ENCODE results near the gene TRPM7. TPM values are rescaled to one million over a fixed set of nuclear protein-coding genes. Genes with fewer than 3 reads are reported as not detected.

The TRPM7 gene
- total RNA-seq, 1 donor from 2014 or later, result 71.9 TPM

DNA sequence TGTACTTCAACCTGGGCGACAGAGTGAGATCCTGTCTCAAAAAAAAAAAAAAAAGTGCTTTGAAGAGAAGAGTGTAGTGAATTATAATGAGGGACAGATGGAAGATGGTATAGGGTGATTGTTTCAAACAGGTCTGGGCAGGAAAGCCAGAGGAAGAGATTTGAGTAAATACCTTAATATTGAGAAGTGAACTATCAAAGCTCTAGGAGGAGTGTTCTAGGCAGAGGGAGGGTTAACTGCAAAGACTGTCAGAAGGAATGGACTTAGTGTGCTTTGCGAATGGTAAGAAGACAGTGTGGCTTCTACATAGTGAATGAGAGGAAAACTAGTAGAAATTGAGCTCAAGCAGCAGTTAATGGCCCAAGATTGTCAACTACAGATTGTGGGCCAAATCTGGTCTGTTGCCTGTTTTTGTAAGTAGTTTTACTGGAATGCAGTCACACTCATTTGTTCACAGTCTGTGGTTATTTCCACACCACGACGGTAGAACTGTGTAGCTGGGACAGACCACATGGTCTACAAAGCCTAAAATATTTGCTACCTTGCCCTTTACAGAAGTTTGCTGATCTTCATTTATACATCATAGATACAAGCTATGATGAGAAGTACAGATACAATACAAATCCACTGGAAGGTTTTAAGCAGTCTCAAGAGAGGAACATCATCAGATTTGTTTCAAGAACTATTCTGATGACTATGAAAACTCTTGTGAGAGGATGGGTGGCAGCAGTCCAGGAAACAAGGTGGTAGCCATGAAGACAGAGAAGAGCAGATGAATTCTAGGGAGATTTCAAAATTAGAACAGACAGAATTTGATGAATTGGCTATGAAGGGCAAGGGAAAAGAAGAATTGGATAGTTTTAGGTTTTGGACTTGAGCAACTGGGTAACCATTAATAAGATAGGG is 123.6 kb downstream of the TRPM7 start:
- DNase-seq (ENCODE audit: low read depth), result peak; percentile 51

DNA sequence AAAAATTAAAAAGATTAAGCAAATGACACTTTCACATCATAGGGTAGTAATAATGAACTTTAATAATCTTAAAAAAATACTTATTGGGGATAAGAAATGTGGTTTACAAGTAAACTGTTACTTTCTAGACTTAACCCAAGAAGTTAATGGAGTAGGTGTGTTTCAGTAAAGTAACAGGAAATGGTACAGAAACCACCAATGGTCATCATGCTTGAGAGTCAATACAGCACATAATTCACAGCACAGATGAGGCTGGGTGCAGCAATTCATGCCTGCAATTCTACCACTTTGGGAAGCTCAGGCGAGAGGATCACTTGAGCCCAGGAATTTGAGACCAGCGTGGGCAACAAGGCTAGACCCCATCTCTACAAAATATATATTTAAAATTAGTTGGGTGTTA is 128.6 kb downstream of the TRPM7 start:
- no peak for DNase-seq (ENCODE audit: low read depth)

DNA sequence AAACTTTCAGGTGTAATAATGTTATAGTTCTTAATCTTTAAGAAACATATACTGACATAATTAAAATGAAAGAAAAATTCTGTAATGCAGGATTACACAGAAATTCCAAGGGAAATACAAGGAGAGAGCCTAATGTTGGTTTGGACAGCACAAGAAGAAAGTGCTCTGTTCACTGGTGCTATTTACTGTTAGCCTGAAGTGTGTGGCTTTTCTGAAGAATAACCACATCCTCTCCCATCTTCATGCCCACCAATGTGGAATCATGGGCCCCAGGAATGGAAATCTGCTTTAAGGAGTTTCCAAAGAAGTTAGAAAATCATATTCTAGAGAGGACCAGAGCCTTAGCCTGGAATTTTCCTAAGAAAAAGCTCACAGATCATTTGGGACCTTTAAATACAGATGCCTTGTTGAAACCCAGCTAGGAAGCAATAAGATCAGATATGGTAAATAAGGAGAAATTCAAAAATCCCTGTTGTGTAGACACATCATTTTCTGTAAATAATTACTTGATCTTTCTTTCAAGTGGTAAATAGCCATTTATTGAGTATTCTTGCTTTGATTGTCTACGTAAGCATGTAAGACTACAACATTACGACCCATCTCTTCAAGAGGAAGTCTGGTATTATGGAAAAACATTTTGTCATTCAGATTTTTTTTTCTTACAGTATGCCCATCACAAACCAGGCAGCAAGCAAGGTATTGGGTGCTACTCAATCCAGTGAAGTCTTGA is 129.8 kb downstream of the TRPM7 start:
- DNase-seq (ENCODE audit: low read depth), result no peak

DNA sequence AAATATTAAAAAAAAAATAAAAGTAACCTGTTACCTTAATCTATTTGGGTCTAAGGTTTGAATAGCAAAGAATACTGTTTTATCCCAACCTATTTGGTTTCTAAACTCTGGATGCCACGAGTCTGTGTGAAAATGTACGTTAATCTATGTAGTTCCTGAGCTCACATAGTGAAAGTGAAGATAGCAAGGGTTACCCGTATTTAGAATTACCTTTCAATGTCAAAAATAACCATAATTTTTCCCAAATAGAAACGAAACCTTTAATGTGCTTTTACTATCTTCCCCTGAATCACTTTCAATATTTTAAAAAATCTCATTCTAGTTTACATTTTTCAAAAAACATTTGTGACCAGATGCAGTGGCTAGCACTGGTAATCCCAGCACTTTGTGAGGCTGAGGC is 134.4 kb downstream of the TRPM7 start:
- DNase-seq (ENCODE audit: low read depth), result no peak

DNA sequence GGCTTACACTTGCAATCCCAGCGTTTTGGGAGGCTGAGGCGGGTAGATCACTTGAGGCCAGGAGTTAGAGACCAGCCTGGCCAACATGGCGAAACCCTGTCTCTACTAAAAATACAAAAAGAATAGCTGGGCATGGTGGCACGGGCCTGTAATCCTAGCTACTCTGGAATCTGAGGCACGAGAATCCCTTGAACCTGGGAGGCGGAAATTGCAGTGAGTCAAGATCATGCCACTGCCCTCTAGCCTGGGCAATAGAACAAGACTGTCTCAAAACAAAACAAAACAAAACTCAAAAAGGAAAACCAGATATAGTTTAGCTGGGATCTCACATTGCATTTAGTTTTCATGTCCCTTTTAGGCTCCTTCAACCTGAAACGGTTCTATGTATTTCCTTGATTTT is 137.3 kb downstream of the TRPM7 start:
- DNase-seq (ENCODE audit: low read depth), result peak; percentile 8

DNA sequence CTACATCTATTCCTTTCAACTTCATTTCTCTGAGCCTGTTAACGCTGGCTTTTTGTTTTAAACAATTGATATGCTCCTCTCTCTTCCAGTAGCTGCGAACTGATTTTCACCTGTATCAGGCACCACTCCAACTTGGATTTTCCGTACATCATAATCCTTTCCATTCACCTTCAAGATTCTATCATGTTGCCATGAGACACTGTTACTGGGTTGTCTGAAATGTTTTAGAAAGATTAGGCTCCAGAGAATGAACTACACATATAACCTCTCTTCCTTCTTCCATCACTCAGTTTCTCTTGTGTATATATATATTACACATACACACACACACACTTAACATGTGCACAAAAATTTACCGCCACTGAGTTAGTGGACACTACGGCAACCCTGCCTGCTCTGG is 140.0 kb downstream of the TRPM7 start, which contains the start of gene USP50:
USP50 (minus strand) TSS at position 101 of the 400 bp plus-strand sequence. CDS start 141 bp downstream, outside the sequence.
- no peak for DNase-seq (ENCODE audit: low read depth)

DNA sequence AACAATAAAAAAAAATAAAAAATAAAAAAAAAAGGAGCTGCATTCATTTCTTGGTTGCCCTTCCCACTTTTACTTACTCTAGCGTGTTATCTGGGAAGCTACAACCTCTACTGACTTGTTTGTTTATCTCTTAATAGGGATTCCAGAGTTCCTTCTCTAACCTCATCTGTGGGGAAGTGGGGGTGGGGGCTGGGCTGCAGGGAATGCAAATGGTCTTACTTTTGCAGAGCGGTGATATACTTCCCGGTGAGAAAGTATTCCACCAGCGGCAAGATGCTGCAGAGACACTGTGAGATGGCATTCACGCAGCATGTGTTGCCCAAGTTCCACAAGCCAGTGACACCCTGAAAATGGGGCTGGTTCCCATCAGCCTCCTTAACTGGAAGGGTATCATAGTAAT is 142.2 kb downstream of the TRPM7 start:
- no peak for DNase-seq (ENCODE audit: low read depth)

DNA sequence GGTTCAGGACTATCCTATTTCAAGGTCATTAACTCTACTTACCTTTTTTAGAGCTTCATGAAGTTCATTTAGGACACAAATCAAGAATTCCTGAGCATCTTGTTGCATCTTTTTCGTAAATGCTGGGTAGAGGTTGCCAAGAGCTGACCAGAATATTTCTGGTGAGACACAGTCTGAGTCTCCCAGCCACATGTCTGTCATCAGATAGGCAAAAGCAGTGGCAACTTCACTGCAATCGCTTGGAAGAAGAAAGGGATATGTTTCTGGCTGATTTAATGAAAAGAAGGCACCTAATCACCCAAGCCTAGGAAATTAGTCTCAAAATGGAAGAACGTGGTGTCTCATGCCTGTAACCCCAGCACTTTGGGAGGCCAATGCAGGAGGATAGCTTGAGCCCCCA is 143.0 kb downstream of the TRPM7 start:
- DNase-seq (ENCODE audit: low read depth), result no peak

DNA sequence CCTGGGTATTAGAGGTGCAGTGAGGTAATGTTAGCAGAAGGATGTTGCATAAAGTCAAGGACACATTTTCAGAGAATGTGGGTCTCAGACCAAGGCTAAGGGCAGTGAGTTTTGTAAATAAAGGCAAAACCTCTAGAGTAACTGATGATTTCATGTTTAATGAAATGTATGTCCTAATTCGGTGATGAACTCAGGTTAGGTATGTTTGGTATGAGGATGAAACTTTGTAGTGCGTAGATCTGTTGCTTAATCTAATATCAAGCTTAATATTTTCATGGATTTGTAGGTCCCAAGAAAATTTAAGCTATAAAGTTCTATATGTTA is 143.7 kb downstream of the TRPM7 start:
- no peak for DNase-seq (ENCODE audit: low read depth)

DNA sequence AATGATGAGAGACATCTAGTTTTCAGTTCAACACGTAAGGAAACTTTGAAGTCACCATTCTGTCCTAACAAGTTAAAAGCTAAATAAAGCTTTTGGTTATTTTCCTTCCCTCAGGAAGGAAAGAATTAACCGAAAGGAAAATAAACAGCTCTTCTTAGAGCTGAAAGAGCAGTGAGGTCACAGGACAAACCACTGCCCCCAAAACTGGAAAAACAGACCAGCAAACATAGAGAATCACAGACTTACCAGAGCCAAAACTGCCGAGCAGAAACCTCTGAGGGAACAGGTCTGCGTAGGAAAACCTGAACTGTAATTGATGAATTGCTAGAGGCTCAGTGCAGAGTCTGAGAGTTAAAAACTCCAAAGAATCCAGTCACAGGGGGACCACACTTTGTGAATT is 154.8 kb downstream of the TRPM7 start:
- no peak for DNase-seq (ENCODE audit: low read depth)

DNA sequence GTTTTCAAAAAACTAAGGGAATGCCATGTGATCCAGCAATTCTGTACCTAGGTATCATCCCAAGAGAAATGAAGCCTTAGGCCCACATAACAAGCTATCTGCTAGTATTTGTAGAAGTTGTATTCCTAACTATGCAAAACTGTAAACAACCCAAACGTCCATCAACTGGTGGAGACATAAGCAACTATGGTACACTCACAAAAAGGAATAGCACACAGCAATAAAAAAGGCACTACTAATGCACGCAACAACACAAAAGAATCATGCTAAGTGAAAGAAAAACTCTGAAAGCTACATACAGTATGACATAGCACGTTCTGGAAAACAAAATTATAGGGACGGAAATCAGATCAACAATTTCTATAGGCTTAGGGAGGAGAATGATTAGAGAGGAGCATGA is 155.4 kb downstream of the TRPM7 start:
- DNase-seq (ENCODE audit: low read depth), result no peak

DNA sequence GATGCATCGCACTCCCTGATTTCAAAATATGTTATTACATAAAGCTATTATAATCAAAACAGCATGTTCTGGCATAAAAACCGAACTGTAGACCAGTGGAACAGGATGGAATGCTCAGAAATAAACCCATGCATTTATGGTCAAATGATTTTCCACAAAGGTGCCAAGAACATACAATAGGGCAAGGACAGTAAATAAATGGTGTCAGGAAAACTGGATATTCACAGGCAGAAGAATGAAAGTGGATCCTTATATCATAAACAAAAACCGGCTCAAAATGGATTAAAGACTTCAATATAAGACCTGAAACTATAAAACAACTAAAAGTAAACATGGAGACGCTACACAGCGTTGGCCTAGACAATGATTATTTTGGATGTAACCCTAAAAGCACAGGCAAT is 162.7 kb downstream of the TRPM7 start:
- no peak for DNase-seq (ENCODE audit: low read depth)

DNA sequence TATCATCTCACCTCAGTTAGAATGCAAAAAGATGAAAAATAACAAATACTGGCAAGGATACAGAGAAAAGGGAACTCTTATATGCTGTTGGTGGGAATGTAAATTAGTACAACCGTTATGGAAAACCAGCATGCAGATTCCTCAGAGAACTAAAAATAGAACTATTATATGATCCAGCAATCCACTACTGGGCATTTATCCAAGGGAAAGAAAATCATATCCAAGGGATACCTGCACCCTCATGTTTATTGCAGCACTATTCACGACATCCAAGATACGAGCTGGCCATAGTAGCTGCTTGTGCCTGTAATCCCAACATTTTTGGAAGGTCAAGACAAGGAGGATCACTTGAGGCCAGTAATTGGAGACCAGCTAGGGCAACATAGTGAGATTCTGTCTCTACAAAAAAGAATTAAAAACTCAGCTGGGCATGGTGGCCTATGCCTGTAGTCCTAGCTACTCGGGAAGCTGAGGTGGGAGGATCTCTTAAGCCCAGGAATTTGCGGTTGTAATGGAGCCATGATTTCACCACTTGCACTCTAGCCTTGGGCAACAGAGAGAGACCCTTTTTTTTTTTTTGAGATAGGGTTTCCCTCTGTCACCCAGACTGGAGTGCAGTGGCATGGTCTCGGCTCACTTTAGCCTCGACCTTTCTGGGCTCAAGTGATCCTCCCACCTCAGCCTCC is 166.7 kb downstream of the TRPM7 start:
- no peak for DNase-seq (ENCODE audit: low read depth)

DNA sequence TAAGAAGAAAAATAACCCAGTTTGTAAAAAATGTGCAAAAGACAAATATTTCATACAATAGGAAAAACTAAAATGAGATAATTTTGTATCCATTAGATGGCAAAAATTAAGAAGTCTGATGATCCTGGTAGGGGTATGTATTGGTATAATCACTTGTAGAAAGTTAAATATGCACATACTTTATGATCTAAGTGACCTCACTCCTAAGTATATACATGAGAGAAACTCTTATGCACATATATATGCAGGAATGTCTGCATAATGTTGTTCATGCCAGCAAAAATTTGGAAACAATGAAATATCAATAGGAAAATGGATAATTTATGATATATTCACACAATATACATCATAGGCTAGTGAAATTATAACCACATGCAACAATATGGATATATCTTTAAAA is 173.6 kb downstream of the TRPM7 start:
- DNase-seq (ENCODE audit: low read depth), result no peak

Other genes with a start within 250 kb of the TRPM7 start
- gene USP50, start 140.1 kb downstream of the TRPM7 start, total RNA-seq, result 0.40 TPM in 1 of 2 replicates, not detected in the other
- 142 and 171 TPM in 2 replicates for gene SPPL2A, start 78.9 kb upstream of the TRPM7 start, total RNA-seq
- 18.8 and 20.8 TPM in 2 replicates for gene AP4E1, start 221.9 kb upstream of the TRPM7 start, total RNA-seq